HepG2 (cell line): Measurements from ENCODE around the gene CSTF1. TPM values are rescaled to one million over a fixed set of nuclear protein-coding genes. Genes with fewer than 3 reads are reported as not detected.
A peak's percentile ranks its signal among the peaks of the same experiment; 100 is the strongest.

Source experiments
- GTF3A ChIP-seq: sonication (generic); formaldehyde crosslinking; conservative IDR thresholded peaks from 2 replicates; pipeline ENCODE4 v1.4.0; 2020; ENCODE audit warnings: mild to moderate bottlenecking, missing genetic modification reagents
- HBP1 ChIP-seq: IDR thresholded peaks from 2 replicates; pipeline ENCODE4 v1.6.1; 2016; ENCODE audit warnings: low read depth, control low read depth
- PHF5A ChIP-seq: IDR thresholded peaks from one replicate; pipeline ENCODE4 v1.6.1; 2018; ENCODE audit warnings: low read depth, missing genetic modification reagents; ENCODE audit not compliant: unreplicated experiment
- PHF8 ChIP-seq: sonication (generic); formaldehyde crosslinking; IDR thresholded peaks from 2 replicates; pipeline ENCODE4 v1.5.0; 2020; ENCODE audit warnings: missing genetic modification reagents
- PLSCR1 ChIP-seq: sonication (generic); formaldehyde crosslinking; IDR thresholded peaks from 2 replicates; pipeline ENCODE4 v1.5.0; 2020; ENCODE audit warnings: missing genetic modification reagents, mild to moderate bottlenecking, borderline replicate concordance
- REL ChIP-seq: sonication (generic); formaldehyde crosslinking; conservative IDR thresholded peaks from 2 replicates; pipeline ENCODE4 v1.8.0; 2022; ENCODE audit warnings: mild to moderate bottlenecking, missing genetic modification reagents, moderate library complexity
- SIN3A ChIP-seq: IDR thresholded peaks from 2 replicates; pipeline ENCODE4 v1.6.1; 2011; ENCODE audit warnings: low read depth, mild to moderate bottlenecking, control low read depth, low read length, borderline replicate concordance
- SSRP1 ChIP-seq: IDR thresholded peaks from 2 replicates; pipeline ENCODE4 v1.6.1; 2016; ENCODE audit warnings: control low read depth
- XBP1 ChIP-seq: sonication (generic); formaldehyde crosslinking; IDR thresholded peaks from 2 replicates; pipeline ENCODE4 v1.5.0; 2020; ENCODE audit warnings: missing genetic modification reagents
- YEATS2 ChIP-seq: sonication (generic); formaldehyde crosslinking; IDR thresholded peaks from 2 replicates; pipeline ENCODE4 v1.4.0; 2020; ENCODE audit warnings: missing genetic modification reagents, borderline replicate concordance
- ZBTB2 ChIP-seq: sonication (generic); formaldehyde crosslinking; IDR thresholded peaks from 2 replicates; pipeline ENCODE4 v1.8.0; 2022; ENCODE audit warnings: low read depth, missing genetic modification reagents
- ZC3H13 ChIP-seq: sonication (generic); formaldehyde crosslinking; IDR thresholded peaks from 2 replicates; pipeline ENCODE4 v1.8.1; 2023; ENCODE audit warnings: mild to moderate bottlenecking, missing genetic modification reagents, moderate library complexity
- ZGPAT ChIP-seq: IDR thresholded peaks from 2 replicates; pipeline ENCODE4 v1.6.1; 2016; ENCODE audit warnings: mild to moderate bottlenecking
- ZNF326 ChIP-seq: sonication (generic); formaldehyde crosslinking; IDR thresholded peaks from 2 replicates; pipeline ENCODE4 v1.4.0; 2020; ENCODE audit warnings: missing genetic modification reagents, borderline replicate concordance
- ZNF362 ChIP-seq: sonication (generic); formaldehyde crosslinking; IDR thresholded peaks from 2 replicates; pipeline ENCODE4 v1.4.0; 2020; ENCODE audit warnings: missing genetic modification reagents, mild to moderate bottlenecking, borderline replicate concordance
- ZNF414 ChIP-seq: sonication (generic); formaldehyde crosslinking; IDR thresholded peaks from 2 replicates; pipeline ENCODE4 v1.5.0; 2020; ENCODE audit warnings: missing genetic modification reagents
- ZNF580 ChIP-seq: IDR thresholded peaks from 2 replicates; pipeline ENCODE4 v1.6.1; 2016; ENCODE audit warnings: low read depth, borderline replicate concordance
- ZNF713 ChIP-seq: sonication (generic); formaldehyde crosslinking; IDR thresholded peaks from 2 replicates; pipeline ENCODE4 v1.4.0; 2020; ENCODE audit warnings: mild to moderate bottlenecking, missing genetic modification reagents
- ZNF749 ChIP-seq: sonication (generic); formaldehyde crosslinking; IDR thresholded peaks from 2 replicates; pipeline ENCODE4 v1.8.0; 2022; ENCODE audit warnings: mild to moderate bottlenecking, missing genetic modification reagents, moderate library complexity, borderline replicate concordance
- ZNF777 ChIP-seq: sonication (generic); formaldehyde crosslinking; IDR thresholded peaks from 2 replicates; pipeline ENCODE4 v1.4.0; 2020; ENCODE audit warnings: missing genetic modification reagents
- ZNF781 ChIP-seq: sonication (generic); formaldehyde crosslinking; IDR thresholded peaks from 2 replicates; pipeline ENCODE4 v1.5.1; 2020; ENCODE audit warnings: borderline replicate concordance, mild to moderate bottlenecking, missing genetic modification reagents; ENCODE audit errors: not compliant biosample characterization
- ZSCAN12 ChIP-seq: sonication (generic); formaldehyde crosslinking; IDR thresholded peaks from 2 replicates; pipeline ENCODE4 v1.9.0; 2021; ENCODE audit warnings: mild to moderate bottlenecking, missing genetic modification reagents
- polyA plus RNA-seq, 8 experiments: library from polyadenylated mRNA; depleted of rRNA in 3 of 8; stranded (reverse) in 7 of 8; unstranded in 1 of 8; fragments of >200 nt; fragmentation: Illumina TruSeq in 4 of 8; extraction: Trizol in 4 of 8; gene quantifications; 2 replicates each; pipeline versions ENCODE4 v1.2.1 to v1.2.3, GENCODE V29; 2011 to 2016; ENCODE audit warnings: low read depth in 4 of 8, missing spikeins in 1 of 8, mixed read lengths in 1 of 8; ENCODE audit not compliant: insufficient read depth in 1 of 8
- total RNA-seq, 5 experiments: library from RNA; depleted of rRNA; stranded (reverse); fragments of >200 nt; fragmentation: Illumina TruSeq; extraction: Trizol; gene quantifications; 2 replicates each; pipeline ENCODE4 v1.2.3, GENCODE V29; 2016; ENCODE audit warnings: low read depth in 1 of 5

Gene CSTF1
- total and polyA plus RNA-seq, 2 of the 13 experiments (the other 11 are each of a cell fraction or from before 2014, with no cell fraction given) = 70.9 to 100 TPM

GRCh38 chr20:56392881-56393482 is 537 bp downstream of the CSTF1 start (continued):
- TF ChIP-seq HBP1 (CRISPR knock-in tag) (no peak), ZGPAT (CRISPR knock-in tag) (no peak), ZNF326 (CRISPR knock-in tag) (no peak), PHF8 (CRISPR knock-in tag) (peak; percentile 56; the same call in 1 of the 2 replicates), ZNF781 (CRISPR knock-in tag) (no peak), ZC3H13 (CRISPR knock-in tag) (0 out of 2 replicates have a peak, but pooled peaks have one; percentile 9), ZNF777 (CRISPR knock-in tag) (no peak), SSRP1 (CRISPR knock-in tag) (no peak), SIN3A (no peak), PHF5A (no peak), ZNF713 (CRISPR knock-in tag) (no peak), ZNF580 (CRISPR knock-in tag) (no peak), PLSCR1 (CRISPR knock-in tag) (0 out of 2 replicates have a peak, but pooled peaks have one; percentile 96), REL (CRISPR knock-in tag) (no peak), GTF3A (no peak), XBP1 (0 out of 2 replicates have a peak, but pooled peaks have one; percentile 6), YEATS2 (CRISPR knock-in tag) (no peak), ZNF362 (no peak), ZBTB2 (CRISPR knock-in tag) (no peak; the same call in 1 of the 2 replicates), ZSCAN12 (CRISPR knock-in tag) (no peak), ZNF414 (CRISPR knock-in tag) (no peak), ZNF749 (CRISPR knock-in tag) (no peak)
